Osteoblast (primary cell): ENCODE data around the gene COL4A2. TPM values are rescaled to one million over a fixed set of nuclear protein-coding genes. Genes with fewer than 3 reads are reported as not detected.
"Not testable (repeated sequence)": the region's sequence is repeated elsewhere in the genome, so short reads cannot be mapped to it uniquely, and the experiment has no call there.

ENCODE experiments used
- DNase-seq: peaks from one replicate; pipeline ENCODE4 v3.0.0; 2011; ENCODE audit warnings: low spot score, mixed read lengths; ENCODE audit not compliant: insufficient read length; ENCODE audit errors: missing footprints
- H2AFZ ChIP-seq: 2 replicates; pipeline ENCODE4 v1.6.0; 2011; ENCODE audit warnings: mild to moderate bottlenecking, low read length
- H3K27ac ChIP-seq: 2 replicates; pipeline ENCODE4 v1.5.1; 2011; ENCODE audit warnings: mild to moderate bottlenecking, low read depth, low read length, moderate library complexity
- H3K27me3 ChIP-seq: 2 replicates; pipeline ENCODE4 v1.6.0; 2012; ENCODE audit warnings: mild to moderate bottlenecking, control low read depth, inconsistent platforms, low read length, moderate library complexity; ENCODE audit not compliant: insufficient read depth
- H3K36me3 ChIP-seq: 2 replicates; pipeline ENCODE4 v1.5.1; 2011; ENCODE audit warnings: mild to moderate bottlenecking, low read length, control low read depth, moderate library complexity; ENCODE audit not compliant: insufficient read depth
- H3K4me1 ChIP-seq: 2 replicates; pipeline ENCODE4 v1.5.1; 2011; ENCODE audit warnings: mild to moderate bottlenecking, low read length, control low read depth, moderate library complexity; ENCODE audit not compliant: insufficient read depth
- H3K4me2 ChIP-seq: 2 replicates; pipeline ENCODE4 v1.6.0; 2011; ENCODE audit warnings: mild to moderate bottlenecking, low read length; ENCODE audit not compliant: insufficient read depth
- H3K4me3 ChIP-seq: fragments of 200-600 bp; sonication (generic); 3 replicates; pipeline ENCODE4 v1.5.1; 2012; ENCODE audit warnings: mild to moderate bottlenecking, low read length, inconsistent platforms; ENCODE audit not compliant: insufficient read depth
- H3K79me2 ChIP-seq: 2 replicates; pipeline ENCODE4 v1.6.0; 2012; ENCODE audit warnings: mild to moderate bottlenecking, low read length, control low read depth, inconsistent platforms; ENCODE audit not compliant: insufficient read depth
- H3K9me3 ChIP-seq: 2 replicates; pipeline ENCODE4 v1.5.1; 2011; ENCODE audit warnings: low read depth, low read length, control low read depth
- H4K20me1 ChIP-seq: 2 replicates; pipeline ENCODE4 v1.6.0; 2012; ENCODE audit warnings: mild to moderate bottlenecking, low read length, control low read depth; ENCODE audit not compliant: insufficient read depth
- total RNA-seq: library from RNA; depleted of rRNA; stranded (reverse); fragments of >200 nt; gene quantifications from 2 replicates; pipeline ENCODE4 v1.2.3, GENCODE V29; 2012
- TF ChIP-seq, protein P1 (sequence below): IDR thresholded peaks from 2 replicates; pipeline ENCODE4 v1.5.1; 2011; ENCODE audit warnings: mild to moderate bottlenecking, low read depth, low read length, moderate library complexity; ENCODE audit errors: extremely low read depth

Gene COL4A2
- total RNA-seq, 1 donor: 267 TPM

DNA sequence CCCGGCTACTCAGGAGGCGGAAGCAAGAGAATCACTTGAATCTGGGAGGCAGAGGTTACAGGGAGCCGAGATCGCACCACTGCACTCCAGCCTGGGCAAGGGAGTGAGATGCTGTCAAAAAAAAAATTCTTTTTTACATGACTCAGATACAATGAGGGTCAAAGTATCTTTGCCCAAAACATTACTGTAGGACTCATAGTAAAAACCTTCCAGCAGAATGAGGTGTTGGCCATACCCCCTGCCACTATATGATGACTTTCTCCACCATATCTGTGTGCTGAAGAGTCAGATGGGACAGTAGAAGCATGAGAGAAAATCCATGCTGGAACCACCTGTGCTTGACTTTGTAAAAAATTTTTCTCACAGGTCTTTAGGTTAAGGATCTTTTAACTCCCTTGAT lies 86.7 kb downstream of the COL4A2 start:
- Histone ChIP-seq H3K4me2 (no peak overlapping the region), H3K4me1 (peaks cover 86% of the 10 kb centered on the region), H3K4me3 (no peak overlapping the region), H3K27me3 (no peaks in the 10 kb centered on the region), H3K27ac (peak overlapping the region; percentile 99), H2AFZ (no peak overlapping the region), H3K79me2 (peaks cover 18% of the 10 kb centered on the region), H3K9me3 (no peaks in the 10 kb centered on the region), H3K36me3 (peaks cover 15% of the 10 kb centered on the region), H4K20me1 (no peaks in the 10 kb centered on the region)
- TF ChIP-seq, protein P1, sequence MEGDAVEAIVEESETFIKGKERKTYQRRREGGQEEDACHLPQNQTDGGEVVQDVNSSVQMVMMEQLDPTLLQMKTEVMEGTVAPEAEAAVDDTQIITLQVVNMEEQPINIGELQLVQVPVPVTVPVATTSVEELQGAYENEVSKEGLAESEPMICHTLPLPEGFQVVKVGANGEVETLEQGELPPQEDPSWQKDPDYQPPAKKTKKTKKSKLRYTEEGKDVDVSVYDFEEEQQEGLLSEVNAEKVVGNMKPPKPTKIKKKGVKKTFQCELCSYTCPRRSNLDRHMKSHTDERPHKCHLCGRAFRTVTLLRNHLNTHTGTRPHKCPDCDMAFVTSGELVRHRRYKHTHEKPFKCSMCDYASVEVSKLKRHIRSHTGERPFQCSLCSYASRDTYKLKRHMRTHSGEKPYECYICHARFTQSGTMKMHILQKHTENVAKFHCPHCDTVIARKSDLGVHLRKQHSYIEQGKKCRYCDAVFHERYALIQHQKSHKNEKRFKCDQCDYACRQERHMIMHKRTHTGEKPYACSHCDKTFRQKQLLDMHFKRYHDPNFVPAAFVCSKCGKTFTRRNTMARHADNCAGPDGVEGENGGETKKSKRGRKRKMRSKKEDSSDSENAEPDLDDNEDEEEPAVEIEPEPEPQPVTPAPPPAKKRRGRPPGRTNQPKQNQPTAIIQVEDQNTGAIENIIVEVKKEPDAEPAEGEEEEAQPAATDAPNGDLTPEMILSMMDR: no peak
- no peak for DNase-seq

DNA sequence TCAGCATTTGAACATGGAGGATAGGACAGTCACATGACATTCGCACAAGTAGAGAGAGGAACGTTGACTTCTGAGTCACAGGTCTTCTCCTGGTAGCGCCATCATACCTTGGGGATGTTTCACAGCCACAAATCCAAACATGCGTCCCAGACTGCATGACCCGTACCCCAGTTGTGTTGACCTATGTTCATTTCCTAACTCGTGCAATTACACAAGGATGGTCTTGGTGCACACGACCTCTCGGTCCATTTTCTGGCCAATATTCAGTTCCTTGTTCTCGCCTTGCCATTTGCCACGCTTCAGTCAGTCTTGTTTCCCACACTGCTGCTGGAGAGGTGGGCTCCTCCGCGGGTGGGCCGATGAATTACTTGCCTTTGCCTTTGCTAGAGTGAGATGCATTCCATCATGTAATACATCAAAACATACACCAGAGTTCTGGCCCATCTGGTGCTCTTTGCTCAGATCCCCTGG lies 87.3 kb downstream of the COL4A2 start:
- no peak for DNase-seq
- H2AFZ ChIP-seq: no peak overlapping the region

DNA sequence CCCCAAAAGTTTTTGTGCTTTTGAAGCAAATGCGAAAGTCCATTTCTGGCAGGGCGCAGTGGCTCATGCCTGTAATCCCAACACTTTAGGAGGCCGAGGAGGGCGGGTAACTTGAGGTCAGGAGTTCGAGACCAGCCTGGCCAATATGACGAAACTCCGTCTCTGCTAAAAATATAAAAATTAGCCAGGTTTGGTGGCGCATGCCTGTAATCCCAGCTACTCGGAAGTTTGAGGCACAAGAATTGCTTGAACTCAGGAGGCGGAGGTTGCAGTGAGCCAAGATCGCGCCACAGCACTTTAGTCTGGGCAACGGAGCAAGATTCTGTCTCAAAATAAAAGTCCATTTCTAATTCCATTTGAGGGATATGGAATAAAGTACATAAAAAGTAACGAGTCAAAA lies 88.5 kb downstream of the COL4A2 start:
- not testable (repeated sequence) for DNase-seq, H3K79me2 ChIP-seq, H4K20me1 ChIP-seq, H3K9me3 ChIP-seq, H3K4me3 ChIP-seq, H2AFZ ChIP-seq, H3K27me3 ChIP-seq, H3K4me2 ChIP-seq, H3K36me3 ChIP-seq
- Histone ChIP-seq H3K4me1 (peaks cover 93% of the 10 kb centered on the region), H3K27ac (peak overlapping the region; percentile 99)

More for the DNA sequence above, 87.3 kb downstream of the COL4A2 start:
- peaks cover 12% of the 10 kb centered on the region for H3K79me2 ChIP-seq
- peaks cover 89% of the 10 kb centered on the region for H3K4me1 ChIP-seq
- H3K4me2 ChIP-seq: no peak overlapping the region
- TF ChIP-seq, protein P1: no peak
- no peaks in the 10 kb centered on the region for H4K20me1 ChIP-seq
- H3K9me3 ChIP-seq: no peaks in the 10 kb centered on the region
- H3K27me3 ChIP-seq: no peaks in the 10 kb centered on the region
- peaks cover 9% of the 10 kb centered on the region for H3K36me3 ChIP-seq
- H3K4me3 ChIP-seq: no peak overlapping the region
- peak overlapping the region; percentile 99 for H3K27ac ChIP-seq

DNA sequence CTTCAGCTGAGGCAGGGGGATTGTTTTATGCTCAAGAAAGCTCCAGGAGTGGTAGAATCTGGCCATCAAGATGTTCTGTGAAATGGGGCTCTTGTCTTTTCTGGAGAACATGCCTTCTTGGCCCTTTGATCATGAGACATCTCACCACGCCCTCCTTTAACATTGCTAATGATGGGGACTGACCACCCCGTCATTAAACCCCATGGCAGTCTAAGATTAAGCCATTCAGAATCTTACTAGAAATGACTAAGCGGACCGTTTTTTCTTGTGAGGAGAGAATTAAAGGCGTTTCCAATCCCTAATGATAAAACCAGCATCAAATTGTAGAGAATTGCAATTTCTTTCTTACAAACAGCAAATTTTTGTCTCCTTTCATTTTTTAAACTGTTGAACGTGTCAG lies 89.4 kb downstream of the COL4A2 start:
- H4K20me1 ChIP-seq: no peaks in the 10 kb centered on the region
- TF ChIP-seq, protein P1: no peak
- DNase-seq: peak; percentile 49
- H3K4me3 ChIP-seq: peak overlapping the region; percentile 38
- H3K9me3 ChIP-seq: no peaks in the 10 kb centered on the region
- H3K27ac ChIP-seq: peak overlapping the region; percentile 99
- peaks cover 6% of the 10 kb centered on the region for H3K79me2 ChIP-seq
- H2AFZ ChIP-seq: no peak overlapping the region
- peaks cover 93% of the 10 kb centered on the region for H3K4me1 ChIP-seq
- H3K27me3 ChIP-seq: no peaks in the 10 kb centered on the region
- peak overlapping the region; percentile 81 for H3K4me2 ChIP-seq
- no peaks in the 10 kb centered on the region for H3K36me3 ChIP-seq
